Upper lobe of left lung (tissue), 4 donors: Measurements from ENCODE around the gene DSPP.

Source experiments
- CTCF ChIP-seq, 6 experiments: fragments of 450-650 bp in 4 of 6; fragments of 200-600 bp in 2 of 6; sonication (generic) in 2 of 6; IDR thresholded peaks; one replicate each; pipeline ENCODE4 v1.5.1; 2016 to 2019; ENCODE audit warnings: antibody characterized with exemption in 6 of 6
- POLR2A ChIP-seq, 4 donors: fragments of 450-650 bp; IDR thresholded peaks; one replicate each; pipeline ENCODE4 v1.5.1; 2016 to 2017; ENCODE audit warnings: antibody characterized with exemption in 4 of 4, mild to moderate bottlenecking in 2 of 4
- POLR2AphosphoS5 ChIP-seq, 2 donors: sonication (generic); formaldehyde crosslinking; IDR thresholded peaks; one replicate each; pipeline ENCODE4 v1.5.1; 2017; ENCODE audit warnings: antibody characterized with exemption in 2 of 2

GRCh38 chr4:87654487-87655044, 46.2 kb downstream of the DSPP start:
- TF ChIP-seq CTCF (IDR thresholded peaks at IDR 0.05) (no peak), POLR2A (IDR thresholded peaks at IDR 0.05) (no peak), POLR2AphosphoS5 (IDR thresholded peaks at IDR 0.05) (no peak)
